ENCODE data around the gene PRSS1. TPM values are rescaled to one million over a fixed set of nuclear protein-coding genes. Genes with fewer than 3 reads are reported as not detected.

Gene PRSS1
- total and polyA plus RNA-seq, 2 donors (not counting 1 experiment from before 2014, with no cell fraction given): not detected

GRCh38 chr7:142722248-142722794, 27.0 kb upstream of the PRSS1 start:
- DNase-seq (no peak), ATAC-seq (ENCODE audit: low read depth) (no peak)
- Mint-ChIP-seq H3K4me3 (peak overlapping the region; percentile 41), H3K9me3 (ENCODE audit: insufficient read depth) (no peaks in the 10 kb centered on the region), H3K27me3 (peaks cover 27% of the 10 kb centered on the region), H3K27ac (no peak overlapping the region), H3K4me1 (peaks cover 6% of the 10 kb centered on the region)
- Histone ChIP-seq H3K27me3 (replicated peaks in 1 of 4; ENCODE audit: control extremely low read depth in 1 of 4, control insufficient read depth in 3 of 4, insufficient read depth in 4 of 4, low read length in 3 of 4) (peaks cover 0 to 26% (median 12%) of the 10 kb centered on the region in 4 experiments), H3K36me3 (replicated peaks in 1 of 2; ENCODE audit: control extremely low read depth in 1 of 2, control insufficient read depth in 1 of 2, extremely low read depth in 1 of 2, insufficient read depth in 2 of 2, low read length in 1 of 2) (no peaks in the 10 kb centered on the region), H3K4me3 (ENCODE audit: control extremely low read depth in 1 of 5, extremely low read depth in 1 of 5, insufficient read depth in 1 of 5, low read depth in 2 of 5, low read length in 4 of 5) (peak overlapping the region in 2 of 5 experiments; percentile 1 to 41), H3K9ac (ENCODE audit: low read length) (no peak overlapping the region), H3K4me2 (replicated peaks; ENCODE audit: low read depth, low read length, poor library complexity, severe bottlenecking) (peak overlapping the region; percentile 5), H4K20me1 (ENCODE audit: control insufficient read depth, insufficient read depth, low read length, poor library complexity, severe bottlenecking) (no peaks in the 10 kb centered on the region), H2AFZ (ENCODE audit: insufficient read depth, low read depth, low read length, poor library complexity, severe bottlenecking) (no peak overlapping the region), H3K9me3 (ENCODE audit: control extremely low read depth in 1 of 3, control insufficient read depth in 2 of 3, insufficient read depth in 1 of 3, low read length in 2 of 3) (no peaks in the 10 kb centered on the region), H3K4me1 (ENCODE audit: control insufficient read depth in 2 of 2, insufficient read depth in 2 of 2, low read length in 2 of 2) (peaks cover 6 to 19% of the 10 kb centered on the region in 2 donors), H3K27ac (ENCODE audit: low read length in 2 of 2) (no peak overlapping the region), H3K79me2 (ENCODE audit: control insufficient read depth, insufficient read depth, low read length) (no peaks in the 10 kb centered on the region)
- intact Hi-C loops (cut with micrococcal nuclease): no loop called here
- POLR2A ChIA-PET: no interaction called here
- TF ChIP-seq EZH2 (IDR thresholded peaks at IDR 0.05; ENCODE audit: borderline replicate concordance, insufficient read depth, low read depth, low read length, poor library complexity, severe bottlenecking) (no peak), CTCF (IDR thresholded peaks at IDR 0.05) (no peak)
- WGBS (ENCODE audit: insufficient coverage): 39% methylated on average over 5 of the region's 15 CpGs
- CTCF ChIA-PET: interaction anchor here (1.0 kb wide), 1 partner anchor 9 kb away, joined by 3 read pairs; no protein-coding TSS in a partner anchor

GRCh38 chr7:142733271-142733670, 16.0 kb upstream of the PRSS1 start:
- no peaks in the 10 kb centered on the region for H3K27me3 Mint-ChIP-seq
- H3K27me3 ChIP-seq (replicated peaks in 1 of 4; ENCODE audit: control extremely low read depth in 1 of 4, control insufficient read depth in 3 of 4, insufficient read depth in 4 of 4, low read length in 3 of 4): no peaks in the 10 kb centered on the region
- TF ChIP-seq CTCF (IDR thresholded peaks at IDR 0.05) (no peak), EZH2 (IDR thresholded peaks at IDR 0.05; ENCODE audit: borderline replicate concordance, insufficient read depth, low read depth, low read length, poor library complexity, severe bottlenecking) (no peak)
- H3K4me1 Mint-ChIP-seq: peaks cover 14% of the 10 kb centered on the region
- no peaks in the 10 kb centered on the region for H3K9me3 Mint-ChIP-seq (ENCODE audit: insufficient read depth)
- H3K4me3 Mint-ChIP-seq: no peak overlapping the region
- H2AFZ ChIP-seq (ENCODE audit: insufficient read depth, low read depth, low read length, poor library complexity, severe bottlenecking): peak overlapping the region; percentile 24
- ChIA-PET POLR2A (no interaction called here), CTCF (interaction anchor here (0.7 to 2.8 kb wide), 4 partner anchors 20 to 277 kb away, joined by 3 to 10 read pairs (median 4); no protein-coding TSS in a partner anchor)
- no peak overlapping the region for H3K27ac ChIP-seq (ENCODE audit: low read length in 2 of 2)
- peak; percentile 36 for ATAC-seq (ENCODE audit: low read depth)
- 66% methylated on average over 7 of the region's 8 CpGs for WGBS (ENCODE audit: insufficient coverage)
- peak; percentile 16 for DNase-seq
- H3K79me2 ChIP-seq (ENCODE audit: control insufficient read depth, insufficient read depth, low read length): no peaks in the 10 kb centered on the region
- H3K9ac ChIP-seq (ENCODE audit: low read length): no peak overlapping the region
- H3K27ac Mint-ChIP-seq: no peak overlapping the region
- intact Hi-C loops (cut with micrococcal nuclease): no loop called here
- H4K20me1 ChIP-seq (ENCODE audit: control insufficient read depth, insufficient read depth, low read length, poor library complexity, severe bottlenecking): no peaks in the 10 kb centered on the region
- H3K4me1 ChIP-seq (ENCODE audit: control insufficient read depth in 2 of 2, insufficient read depth in 2 of 2, low read length in 2 of 2): no peaks in the 10 kb centered on the region
- no peak overlapping the region for H3K4me2 ChIP-seq (replicated peaks; ENCODE audit: low read depth, low read length, poor library complexity, severe bottlenecking)
- no peaks in the 10 kb centered on the region for H3K36me3 ChIP-seq (replicated peaks in 1 of 2; ENCODE audit: control extremely low read depth in 1 of 2, control insufficient read depth in 1 of 2, extremely low read depth in 1 of 2, insufficient read depth in 2 of 2, low read length in 1 of 2)
- H3K9me3 ChIP-seq (ENCODE audit: control extremely low read depth in 1 of 3, control insufficient read depth in 2 of 3, insufficient read depth in 1 of 3, low read length in 2 of 3): no peaks in the 10 kb centered on the region
- H3K4me3 ChIP-seq (ENCODE audit: control extremely low read depth in 1 of 5, extremely low read depth in 1 of 5, insufficient read depth in 1 of 5, low read depth in 2 of 5, low read length in 4 of 5): no peak overlapping the region

All from B cell (primary cell).